HCT116 (cell line): ENCODE measurements around the gene SLC23A3. TPM values are rescaled to one million over a fixed set of nuclear protein-coding genes. Genes with fewer than 3 reads are reported as not detected.

Experiments
- ATAC-seq: fragments of 200-7000 bp; cut with Tn5 transposase; 2 replicates; pipeline ENCODE4 v1.9.1; 2020; ENCODE audit warnings: mild to moderate bottlenecking, moderate library complexity
- BruUV-seq: library from RNA; stranded (reverse); fragments of 400-500 nt; replicated peaks from 2 replicates; lab custom pipeline; 2021; lab: Mats Ljungman, UMichigan
- CTCF ChIA-PET: fragments of 300-600 bp; sonication (Branson Sonifier 250); formaldehyde crosslinking; loops from one replicate; lab custom pipeline; 2021; ENCODE audit warnings: antibody characterized with exemption; lab: Charles Lee
- POLR2A ChIA-PET: fragments of 300-600, 350-600 bp; sonication (Branson Sonifier 250); formaldehyde crosslinking; loops from one replicate; lab custom pipeline; 2021; ENCODE audit warnings: antibody characterized with exemption; lab: Charles Lee
- RAD21 ChIA-PET, 2 experiments: fragments of 300-600 bp; sonication (Branson Sonifier 250); formaldehyde crosslinking; loops; one replicate each; lab custom pipeline; 2023; ENCODE audit warnings: low total read pairs in 2 of 2; ENCODE audit not compliant: uncharacterized antibody in 2 of 2, unreplicated experiment in 2 of 2, low non-redundant PET in 1 of 2; lab: Charles Lee
- DNase-seq: peaks from one replicate; pipeline ENCODE4 v3.0.0-alpha.2; 2010; ENCODE audit warnings: low read depth, low spot score
- H2AFZ ChIP-seq: fragments of 200-600 bp; shearing (Covaris generic), sonication (generic); 2 replicates; pipeline ENCODE4 v1.6.1; 2017; ENCODE audit warnings: low read depth, mixed run types, mixed read lengths, antibody characterized with exemption, low read length; ENCODE audit not compliant: poor library complexity, severe bottlenecking
- H3K27ac ChIP-seq: 2 replicates; pipeline ENCODE4 v1.5.1; 2012; ENCODE audit warnings: low read depth, low read length
- H3K27me3 ChIP-seq: fragments of 200-600 bp; sonication (generic); 2 replicates; pipeline ENCODE4 v1.6.1; 2016; ENCODE audit warnings: mixed run types, low read length, mixed read lengths; ENCODE audit not compliant: insufficient read depth
- H3K36me3 ChIP-seq, 2 experiments: fragments of 200-500 bp in 1 of 2; fragments of 200-600 bp in 1 of 2; sonication (Bioruptor generic) in 1 of 2; sonication (generic) in 1 of 2; 2 replicates each; pipeline versions ENCODE4 v1.5.1 to v1.6.1; 2014 to 2016; ENCODE audit warnings: low read length in 2 of 2, inconsistent platforms in 1 of 2, mixed read lengths in 1 of 2, mixed run types in 1 of 2; ENCODE audit not compliant: insufficient read depth in 2 of 2, control insufficient read depth in 1 of 2
- H3K4me1 ChIP-seq, 2 experiments: fragments of 200-600 bp in 1 of 2; sonication (generic) in 1 of 2; 2 replicates each; pipeline versions ENCODE4 v1.5.1 to v1.6.1; 2012 to 2017; ENCODE audit warnings: low read length in 2 of 2, inconsistent platforms in 1 of 2, mild to moderate bottlenecking in 1 of 2, mixed read lengths in 1 of 2, mixed run types in 1 of 2, moderate library complexity in 1 of 2; ENCODE audit not compliant: insufficient read depth in 2 of 2, control insufficient read depth in 1 of 2
- H3K4me2 ChIP-seq: fragments of 200-600 bp; sonication (generic); 2 replicates; pipeline ENCODE4 v1.6.1; 2017; ENCODE audit warnings: mixed run types, low read length, mixed read lengths
- H3K4me3 ChIP-seq, 2 experiments: fragments of 200-600 bp in 1 of 2; sonication (generic) in 1 of 2; replicated peaks in 1 of 2; 2 replicates each; pipeline ENCODE4 v1.5.1; 2011 to 2016; ENCODE audit warnings: low read length in 2 of 2, control low read depth in 1 of 2, low read depth in 1 of 2, mild to moderate bottlenecking in 1 of 2, mixed read lengths in 1 of 2, mixed run types in 1 of 2
- H3K79me2 ChIP-seq: fragments of 200-600 bp; sonication (generic); 2 replicates; pipeline ENCODE4 v1.6.1; 2017; ENCODE audit warnings: mild to moderate bottlenecking, mixed run types, low read length, moderate library complexity, mixed read lengths; ENCODE audit not compliant: insufficient read depth
- H3K9ac ChIP-seq: fragments of 200-600 bp; sonication (generic); 2 replicates; pipeline ENCODE4 v1.6.1; 2016; ENCODE audit warnings: low read length, mixed read lengths
- H3K9me2 ChIP-seq: fragments of 200-600 bp; sonication (generic), shearing (Covaris generic); 2 replicates; pipeline ENCODE4 v1.6.1; 2017; ENCODE audit warnings: mixed run types, mild to moderate bottlenecking, moderate library complexity; ENCODE audit not compliant: insufficient read depth
- H3K9me3 ChIP-seq, 2 experiments: fragments of 200-500 bp in 1 of 2; fragments of 200-600 bp in 1 of 2; sonication (Bioruptor generic) in 1 of 2; sonication (generic) in 1 of 2; 2 replicates each; pipeline ENCODE4 v1.6.1; 2014 to 2017; ENCODE audit warnings: low read length in 2 of 2, mixed read lengths in 2 of 2, inconsistent platforms in 1 of 2, low read depth in 1 of 2, mild to moderate bottlenecking in 1 of 2, mixed run types in 1 of 2, moderate library complexity in 1 of 2; ENCODE audit not compliant: control insufficient read depth in 1 of 2, insufficient read depth in 1 of 2
- H4K20me1 ChIP-seq: fragments of 200-600 bp; sonication (generic), shearing (Covaris generic); 2 replicates; pipeline ENCODE4 v1.6.1; 2017; ENCODE audit warnings: mixed run types, mild to moderate bottlenecking, moderate library complexity; ENCODE audit not compliant: insufficient read depth
- ATF3 ChIP-seq: IDR thresholded peaks from 2 replicates; pipeline ENCODE4 v1.6.1; 2012
- CBX3 ChIP-seq: IDR thresholded peaks from 2 replicates; pipeline ENCODE4 v1.6.1; 2012; ENCODE audit warnings: low read depth
- EZH2 ChIP-seq: fragments of 200-600 bp; sonication (generic); IDR thresholded peaks from 2 replicates; pipeline ENCODE4 v1.6.1; 2017; ENCODE audit warnings: antibody characterized with exemption, mixed run types
- EZH2phosphoT487 ChIP-seq: fragments of 200-600 bp; IDR thresholded peaks from 2 replicates; pipeline ENCODE4 v1.6.1; 2018; ENCODE audit warnings: antibody characterized with exemption, borderline replicate concordance
- FOSL1 ChIP-seq: IDR thresholded peaks from 2 replicates; pipeline ENCODE4 v1.6.1; 2012; ENCODE audit warnings: low read depth
- JUND ChIP-seq: IDR thresholded peaks from 2 replicates; pipeline ENCODE4 v1.6.1; 2012
- MAX ChIP-seq: IDR thresholded peaks from 2 replicates; pipeline ENCODE4 v1.6.1; 2012
- POLR2AphosphoS5 ChIP-seq: IDR thresholded peaks from 2 replicates; pipeline ENCODE4 v1.6.1; 2011; ENCODE audit warnings: mild to moderate bottlenecking, low read depth, low read length, moderate library complexity
- RAD21 ChIP-seq: IDR thresholded peaks from 2 replicates; pipeline ENCODE4 v1.6.1; 2012; ENCODE audit warnings: low read depth, mild to moderate bottlenecking
- REST ChIP-seq: IDR thresholded peaks from 2 replicates; pipeline ENCODE4 v1.6.1; 2012; ENCODE audit warnings: low read depth
- SRF ChIP-seq: IDR thresholded peaks from 2 replicates; pipeline ENCODE4 v1.6.1; 2012; ENCODE audit warnings: low read depth
- TCF7L2 ChIP-seq: IDR thresholded peaks from 2 replicates; pipeline ENCODE4 v1.7.0; 2011; ENCODE audit warnings: borderline replicate concordance, inconsistent platforms; ENCODE audit not compliant: insufficient read depth, insufficient read length; ENCODE audit errors: extremely low read depth
- ZBTB33 ChIP-seq: IDR thresholded peaks from 2 replicates; pipeline ENCODE4 v1.6.1; 2011; ENCODE audit warnings: mild to moderate bottlenecking, low read length, moderate library complexity; ENCODE audit not compliant: insufficient replicate concordance; ENCODE audit errors: extremely low read depth
- ZNF274 ChIP-seq: fragments of 200-500 bp; sonication (Bioruptor generic); IDR thresholded peaks from 2 replicates; pipeline ENCODE4 v1.6.1; 2014; ENCODE audit warnings: mild to moderate bottlenecking, low read depth, low read length, inconsistent platforms
- intact Hi-C: fragments of 100-400 bp; cut with micrococcal nuclease; formaldehyde crosslinking; loops from 2 replicates; pipeline ENCODE4 v1.10.0; 2022
- total RNA-seq: library from RNA; stranded (reverse); gene quantifications from one replicate; pipeline ENCODE4 v1.2.1, GENCODE V29; 2021; ENCODE audit not compliant: unreplicated experiment

The SLC23A3 gene
- total RNA-seq, 1 experiment from 2014 or later: 4.8 TPM

GRCh38 chr2:219181531-219181930 lies 11.7 kb upstream of the SLC23A3 start:
- Histone ChIP-seq H4K20me1 (no peaks in the 10 kb centered on the region), H3K4me2 (no peak overlapping the region), H3K9me3 (no peaks in the 10 kb centered on the region), H3K79me2 (peaks cover 16% of the 10 kb centered on the region), H3K9ac (no peak overlapping the region), H3K27me3 (no peaks in the 10 kb centered on the region), H3K4me1 (peaks cover 5 to 20% of the 10 kb centered on the region in 2 experiments; a peak in 2 of 4 replicates), H3K9me2 (no peaks in the 10 kb centered on the region), H3K36me3 (peaks cover 13 to 17% of the 10 kb centered on the region in 2 experiments; a peak in 3 of 4 replicates), H3K4me3 (no peak overlapping the region), H2AFZ (no peak overlapping the region), H3K27ac (no peak overlapping the region)
- DNase-seq (no peak), ATAC-seq (no peak)
- no peak for TF ChIP-seq EZH2
- no peak for TF ChIP-seq SRF
- no peak for TF ChIP-seq ATF3
- TF ChIP-seq FOSL1: no peak
- no peak for TF ChIP-seq EZH2phosphoT487
- no peak for TF ChIP-seq CBX3
- TF ChIP-seq JUND: no peak
- POLR2A ChIA-PET: no interaction called here
- intact Hi-C loops: no loop called here
- no TSS peak for BruUV-seq
- CTCF ChIA-PET: no interaction called here
- RAD21 ChIA-PET: no interaction called here

- no peaks in the 10 kb centered on the region for H4K20me1 ChIP-seq
- intact Hi-C loops: no loop called here
- POLR2A ChIA-PET: no interaction called here
- no peak overlapping the region for H3K9ac ChIP-seq
- no peak overlapping the region for H3K4me3 ChIP-seq
- peaks cover 13 to 17% of the 10 kb centered on the region in 2 experiments; a peak in 3 of 4 replicates for H3K36me3 ChIP-seq
- ATAC-seq (no peak), DNase-seq (no peak)
- H3K27ac ChIP-seq: no peak overlapping the region
- CTCF ChIA-PET: no interaction called here
- H3K4me1 ChIP-seq: peaks cover 5 to 22% of the 10 kb centered on the region in 2 experiments; a peak in 3 of 4 replicates
- no peaks in the 10 kb centered on the region for H3K27me3 ChIP-seq
- H3K9me2 ChIP-seq: no peaks in the 10 kb centered on the region
- BruUV-seq: no TSS peak
- RAD21 ChIA-PET: no interaction called here
- H3K9me3 ChIP-seq: no peaks in the 10 kb centered on the region
- H3K79me2 ChIP-seq: peaks cover 19% of the 10 kb centered on the region
- H2AFZ ChIP-seq: no peak overlapping the region
- no peak overlapping the region for H3K4me2 ChIP-seq
- TF ChIP-seq POLR2AphosphoS5 (no peak), RAD21 (no peak), ATF3 (no peak), REST (no peak), MAX (no peak), TCF7L2 (no peak), ZNF274 (no peak), SRF (no peak), ZBTB33 (no peak)
Measured at GRCh38 chr2:219180961-219181360, 11.1 kb upstream of the SLC23A3 start.
